ENCODE measurements around the gene MYO3B.

- TF ChIP-seq POLR2AphosphoS5 (IDR thresholded peaks at IDR 0.05; ENCODE audit: borderline replicate concordance, low read depth, low read length) (no peak), EZH2 (IDR thresholded peaks at IDR 0.05) (no peak), FOXP2 (optimal IDR thresholded peaks at IDR 0.05; ENCODE audit: control extremely low read depth, extremely low read length, insufficient read depth) (no peak)
Measured at GRCh38 chr2:170146784-170147183, 31.2 kb upstream of the MYO3B start.
